K562 (cell line): Measurements from ENCODE around the gene SBF1. TPM values are rescaled to one million over a fixed set of nuclear protein-coding genes. Genes with fewer than 3 reads are reported as not detected.

ENCODE experiments used
- HNRNPLL ChIP-seq: fragments of 200-400 bp; formaldehyde crosslinking; IDR thresholded peaks from 2 replicates; pipeline ENCODE4 v1.6.1; 2017; ENCODE audit warnings: low read length, low read depth, mild to moderate bottlenecking; ENCODE audit not compliant: poor library complexity, severe bottlenecking
- IRF2 ChIP-seq: sonication (generic); formaldehyde crosslinking; IDR thresholded peaks from 2 replicates; pipeline ENCODE4 v1.8.1; 2022; ENCODE audit warnings: mild to moderate bottlenecking, missing genetic modification reagents
- TAF15 ChIP-seq: fragments of 200-400 bp; formaldehyde crosslinking; IDR thresholded peaks from 2 replicates; pipeline ENCODE4 v1.6.1; 2017; ENCODE audit warnings: mild to moderate bottlenecking, low read depth, low read length, moderate library complexity
- ZNF253 ChIP-seq: fragments of 250-450 bp; sonication (Bioruptor Pico); conservative IDR thresholded peaks from 2 replicates; pipeline ENCODE4 v1.6.1; 2021; ENCODE audit warnings: mild to moderate bottlenecking
- polyA plus RNA-seq, 8 experiments: library from polyadenylated mRNA; depleted of rRNA in 4 of 8; stranded (reverse) in 5 of 8; unstranded in 3 of 8; fragments of >200 nt; fragmentation: Nextera tagmentation in 2 of 8; fragmentation: Illumina TruSeq in 1 of 8; extraction: Ambion mirVana in 2 of 8; extraction: Trizol in 1 of 8; gene quantifications; 2 replicates each; pipeline versions ENCODE4 v1.2.1 to v1.2.3, GENCODE V29; 2011 to 2014; ENCODE audit warnings: inconsistent platforms in 1 of 8, missing spikeins in 1 of 8
- total RNA-seq, 7 experiments: library from RNA; depleted of rRNA in 6 of 7; stranded (reverse); fragments of >200 nt in 6 of 7; fragmentation: Illumina TruSeq in 2 of 7; extraction: Trizol in 2 of 7; gene quantifications; 2 replicates each; pipeline versions ENCODE4 v1.2.1 to v1.2.3, GENCODE V29; 2011 to 2021; ENCODE audit warnings: low replicate concordance in 1 of 7
- TF ChIP-seq, protein P1 (sequence below), 2 experiments: fragments of 450-650 bp; IDR thresholded peaks; 2 replicates each; pipeline ENCODE4 v1.6.1; 2016
- TF ChIP-seq, protein P2 (sequence below): sonication (generic); formaldehyde crosslinking; IDR thresholded peaks from 2 replicates; pipeline ENCODE4 v1.8.0; 2022; ENCODE audit warnings: missing genetic modification reagents, mild to moderate bottlenecking, borderline replicate concordance

The SBF1 gene
- total and polyA plus RNA-seq, 9 of the 15 experiments (the other 6 are each of a cell fraction or from before 2014, with no cell fraction given), result 0.44 to 50.4 (median 11.4) TPM

DNA sequence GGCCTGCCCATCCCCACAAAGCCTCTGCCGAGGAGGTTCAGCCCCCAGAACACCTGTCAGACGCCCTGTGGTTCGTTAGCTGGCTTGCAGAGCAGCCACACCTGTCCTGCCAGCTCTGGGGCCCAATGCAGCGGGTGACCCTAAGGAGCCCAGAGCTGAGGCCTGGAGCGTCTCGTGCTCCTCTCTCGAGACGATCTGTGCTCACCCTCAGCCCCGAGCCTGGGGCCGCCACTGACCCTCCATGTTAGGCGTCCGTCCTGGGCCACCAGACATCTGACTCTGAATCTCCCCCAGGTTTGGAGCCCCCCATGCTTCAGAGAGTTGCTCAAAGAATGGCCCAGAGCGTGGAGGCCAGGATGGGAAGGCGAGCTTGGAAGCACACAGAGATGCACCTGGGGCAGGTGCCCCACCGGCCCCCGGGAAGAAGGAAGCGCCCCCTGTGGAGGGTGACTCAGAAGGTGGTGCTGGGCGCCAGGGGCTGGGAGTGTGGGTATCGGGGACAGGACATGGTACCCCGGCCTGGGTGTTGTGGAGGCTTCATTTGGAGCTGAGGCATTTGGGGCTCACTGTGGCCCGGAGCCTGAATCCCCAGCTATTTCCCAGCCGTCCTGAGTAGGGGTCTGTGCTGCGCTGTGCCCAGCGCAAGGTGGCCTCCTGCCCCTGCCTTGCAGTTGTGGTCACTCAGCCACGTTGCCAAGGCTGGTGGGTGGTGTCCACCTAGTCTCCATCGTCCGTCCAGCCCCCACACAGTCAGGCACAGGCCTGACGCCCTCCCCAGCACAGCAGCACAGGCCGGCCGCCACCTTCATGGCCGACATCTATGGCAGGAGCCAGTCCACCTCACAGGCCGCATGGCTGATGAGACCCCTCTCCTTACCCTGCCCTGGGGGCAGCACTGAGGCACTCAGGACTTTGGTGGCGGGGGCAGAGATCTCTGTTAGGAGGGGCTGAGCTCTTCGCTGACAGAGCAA is 36.2 kb downstream of the SBF1 start (continued):
- TF ChIP-seq, protein P1, sequence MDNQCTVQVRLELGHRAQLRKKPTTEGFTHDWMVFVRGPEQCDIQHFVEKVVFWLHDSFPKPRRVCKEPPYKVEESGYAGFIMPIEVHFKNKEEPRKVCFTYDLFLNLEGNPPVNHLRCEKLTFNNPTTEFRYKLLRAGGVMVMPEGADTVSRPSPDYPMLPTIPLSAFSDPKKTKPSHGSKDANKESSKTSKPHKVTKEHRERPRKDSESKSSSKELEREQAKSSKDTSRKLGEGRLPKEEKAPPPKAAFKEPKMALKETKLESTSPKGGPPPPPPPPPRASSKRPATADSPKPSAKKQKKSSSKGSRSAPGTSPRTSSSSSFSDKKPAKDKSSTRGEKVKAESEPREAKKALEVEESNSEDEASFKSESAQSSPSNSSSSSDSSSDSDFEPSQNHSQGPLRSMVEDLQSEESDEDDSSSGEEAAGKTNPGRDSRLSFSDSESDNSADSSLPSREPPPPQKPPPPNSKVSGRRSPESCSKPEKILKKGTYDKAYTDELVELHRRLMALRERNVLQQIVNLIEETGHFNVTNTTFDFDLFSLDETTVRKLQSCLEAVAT (IDR thresholded peaks at IDR 0.05), result no peak
- TF ChIP-seq ZNF253 (CRISPR knock-in tag) (no peak), IRF2 (CRISPR knock-in tag) (no peak), HNRNPLL (no peak), TAF15 (no peak)
- TF ChIP-seq, protein P2, sequence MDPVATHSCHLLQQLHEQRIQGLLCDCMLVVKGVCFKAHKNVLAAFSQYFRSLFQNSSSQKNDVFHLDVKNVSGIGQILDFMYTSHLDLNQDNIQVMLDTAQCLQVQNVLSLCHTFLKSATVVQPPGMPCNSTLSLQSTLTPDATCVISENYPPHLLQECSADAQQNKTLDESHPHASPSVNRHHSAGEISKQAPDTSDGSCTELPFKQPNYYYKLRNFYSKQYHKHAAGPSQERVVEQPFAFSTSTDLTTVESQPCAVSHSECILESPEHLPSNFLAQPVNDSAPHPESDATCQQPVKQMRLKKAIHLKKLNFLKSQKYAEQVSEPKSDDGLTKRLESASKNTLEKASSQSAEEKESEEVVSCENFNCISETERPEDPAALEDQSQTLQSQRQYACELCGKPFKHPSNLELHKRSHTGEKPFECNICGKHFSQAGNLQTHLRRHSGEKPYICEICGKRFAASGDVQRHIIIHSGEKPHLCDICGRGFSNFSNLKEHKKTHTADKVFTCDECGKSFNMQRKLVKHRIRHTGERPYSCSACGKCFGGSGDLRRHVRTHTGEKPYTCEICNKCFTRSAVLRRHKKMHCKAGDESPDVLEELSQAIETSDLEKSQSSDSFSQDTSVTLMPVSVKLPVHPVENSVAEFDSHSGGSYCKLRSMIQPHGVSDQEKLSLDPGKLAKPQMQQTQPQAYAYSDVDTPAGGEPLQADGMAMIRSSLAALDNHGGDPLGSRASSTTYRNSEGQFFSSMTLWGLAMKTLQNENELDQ (CRISPR knock-in tag), result no peak
- TF ChIP-seq, all 486 proteins: peak for 0
